GOT3 (cell line): ENCODE results near the gene TGM1.
"Not testable (repeated sequence)": the region's sequence is repeated elsewhere in the genome, so short reads cannot be mapped to it uniquely, and the experiment has no call there.

ENCODE experiments used
- DNase-seq: peaks from one replicate; lab custom pipeline; 2025; ENCODE audit warnings: mixed read lengths; lab: John Stamatoyannopoulos, UW

The TGM1 gene

GRCh38 chr14:24207104-24207551 is 55.8 kb downstream of the TGM1 start:
- DNase-seq: no peak

DNA sequence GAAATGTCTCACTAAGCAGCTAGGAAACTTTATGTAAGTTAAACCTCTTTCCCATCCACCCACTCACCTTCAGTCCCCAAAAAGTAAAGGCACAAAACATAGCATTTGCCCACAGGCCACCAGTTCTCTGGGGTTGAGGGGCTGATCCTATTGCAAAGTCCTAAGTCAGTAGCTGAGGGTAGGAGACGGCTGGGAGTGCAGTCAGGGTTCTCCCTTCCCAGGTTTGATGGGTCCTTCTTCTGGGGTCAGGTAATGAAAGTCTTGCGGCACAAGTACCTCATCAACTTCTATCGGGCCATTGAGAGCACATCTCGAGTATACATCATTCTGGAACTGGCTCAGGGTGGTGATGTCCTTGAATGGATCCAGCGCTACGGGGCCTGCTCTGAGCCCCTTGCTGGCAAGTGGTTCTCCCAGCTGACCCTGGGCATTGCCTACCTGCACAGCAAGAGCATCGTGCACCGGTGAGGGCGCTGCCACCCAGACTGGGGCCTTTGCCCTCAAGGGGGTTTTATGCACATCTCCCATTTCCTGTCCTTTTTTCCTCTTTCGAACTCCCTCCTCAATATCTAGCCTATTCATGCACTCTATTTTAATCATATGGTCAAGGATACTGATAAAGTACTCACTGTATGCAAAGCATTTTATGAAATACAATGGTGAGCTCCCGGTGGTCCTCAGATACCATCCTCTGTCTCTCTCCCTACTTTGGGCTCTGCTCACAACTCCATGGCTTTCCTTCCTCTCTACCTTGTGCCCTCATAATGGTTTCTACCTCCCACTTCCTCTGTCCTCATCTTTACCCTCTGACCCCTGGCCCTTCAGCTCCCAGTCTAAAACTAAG is 56.5 kb downstream of the TGM1 start:
- no peak for DNase-seq

GRCh38 chr14:24204163-24205146 is 58.5 kb downstream of the TGM1 start:
- no peak for DNase-seq

GRCh38 chr14:24203249-24203886 is 59.6 kb downstream of the TGM1 start:
- DNase-seq: not testable (repeated sequence)

DNA sequence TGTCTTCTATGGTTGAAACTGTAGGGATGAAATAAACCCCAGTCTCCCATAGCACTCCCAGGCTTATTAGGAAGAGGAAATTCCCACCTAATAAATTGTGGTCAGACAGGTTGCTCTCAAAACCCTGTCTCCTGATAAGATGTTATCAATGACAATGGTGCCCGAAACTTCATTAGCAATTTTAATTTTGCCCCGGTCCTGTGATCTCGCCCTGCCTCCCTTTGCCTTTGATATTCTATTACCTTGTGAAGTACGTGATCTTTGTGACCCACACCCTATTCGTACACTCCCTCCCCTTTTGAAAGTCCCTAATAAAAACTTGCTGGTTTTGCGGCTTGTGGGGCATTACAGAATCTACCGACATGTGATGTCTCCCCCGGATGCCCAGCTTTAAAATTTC is 60.4 kb downstream of the TGM1 start:
- DNase-seq: not testable (repeated sequence)
